DMS153 (cell line): ENCODE results near the gene NUTM1.
"Not testable (repeated sequence)": the region's sequence is repeated elsewhere in the genome, so short reads cannot be mapped to it uniquely, and the experiment has no call there.

Experiments used
- DNase-seq: peaks from one replicate; lab custom pipeline; 2025; lab: John Stamatoyannopoulos, UW

Gene NUTM1

DNA sequence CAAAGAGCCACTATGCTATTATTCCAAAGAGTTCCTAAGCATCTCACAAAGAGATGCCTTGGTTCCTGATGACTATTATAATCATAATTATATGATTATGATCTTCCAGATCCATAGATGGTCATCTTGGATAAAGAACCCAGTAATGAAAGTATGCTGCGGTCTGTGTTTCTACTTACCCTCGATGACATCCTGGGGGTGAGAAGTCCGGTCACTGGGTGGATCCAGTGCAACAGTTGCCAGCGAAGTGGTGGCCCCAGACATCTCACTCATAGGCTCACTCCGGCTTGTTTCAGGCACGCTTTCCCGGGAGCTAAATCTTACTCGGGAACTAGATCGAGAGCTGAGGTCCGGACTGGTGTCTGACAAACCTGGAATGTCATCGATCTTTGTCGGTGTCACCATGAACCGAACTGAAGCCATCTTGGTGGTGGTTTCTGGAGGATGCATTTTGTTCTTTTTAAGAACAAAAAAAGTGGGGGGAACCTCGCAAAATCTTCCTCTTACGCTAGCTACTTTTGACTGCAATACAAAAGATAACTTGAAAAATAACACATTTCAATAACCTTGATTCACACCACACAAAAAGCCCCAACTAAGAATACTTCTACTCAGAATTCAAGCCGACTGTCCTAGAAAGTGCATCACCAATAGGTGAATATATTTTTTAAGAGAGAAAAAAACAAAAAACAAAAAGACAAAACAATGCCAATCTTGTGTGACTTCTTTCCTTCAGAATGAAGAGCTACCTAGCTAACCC lies 6.7 kb upstream of the NUTM1 start:
- no peak for DNase-seq

- DNase-seq, result no peak
These were observed 6.0 kb upstream of the NUTM1 start for GRCh38 chr15:34336991-34337556.

- peak; percentile 62 for DNase-seq
These were observed 5.4 kb upstream of the NUTM1 start, which contains the start of gene SLC12A6 for GRCh38 chr15:34337557-34338306. SLC12A6 (minus strand) TSS chr15:34337781; CDS start chr15:34336680, 1,101 bp downstream.

DNA sequence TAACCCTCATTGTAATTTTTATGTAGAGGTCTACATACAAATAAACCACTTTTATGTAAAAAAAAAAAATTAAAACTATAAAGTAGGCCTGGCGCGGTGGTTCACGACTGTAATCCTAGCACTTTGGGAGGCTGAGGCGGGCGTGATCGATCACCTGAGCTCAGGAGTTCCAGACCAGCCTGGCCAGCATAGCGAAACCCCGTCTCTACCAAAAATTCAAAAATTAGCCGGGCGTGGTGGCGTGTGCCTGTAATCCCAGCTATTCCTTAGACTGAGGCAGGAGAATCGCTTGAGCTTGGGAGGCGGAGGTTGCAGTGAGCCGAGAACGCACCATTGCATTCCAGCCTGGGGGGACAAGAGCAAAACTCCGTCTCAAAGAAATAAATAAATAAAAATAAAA lies 4.8 kb upstream of the NUTM1 start:
- DNase-seq, result no peak

- no peak for DNase-seq
These were observed 3.2 kb upstream of the NUTM1 start for GRCh38 chr15:34339946-34340345.

- no peak for DNase-seq
These were observed 1.5 kb upstream of the NUTM1 start for GRCh38 chr15:34341381-34342212.

GRCh38 chr15:34342213-34342736 lies 840 bp upstream of the NUTM1 start:
- not testable (repeated sequence) for DNase-seq

DNA sequence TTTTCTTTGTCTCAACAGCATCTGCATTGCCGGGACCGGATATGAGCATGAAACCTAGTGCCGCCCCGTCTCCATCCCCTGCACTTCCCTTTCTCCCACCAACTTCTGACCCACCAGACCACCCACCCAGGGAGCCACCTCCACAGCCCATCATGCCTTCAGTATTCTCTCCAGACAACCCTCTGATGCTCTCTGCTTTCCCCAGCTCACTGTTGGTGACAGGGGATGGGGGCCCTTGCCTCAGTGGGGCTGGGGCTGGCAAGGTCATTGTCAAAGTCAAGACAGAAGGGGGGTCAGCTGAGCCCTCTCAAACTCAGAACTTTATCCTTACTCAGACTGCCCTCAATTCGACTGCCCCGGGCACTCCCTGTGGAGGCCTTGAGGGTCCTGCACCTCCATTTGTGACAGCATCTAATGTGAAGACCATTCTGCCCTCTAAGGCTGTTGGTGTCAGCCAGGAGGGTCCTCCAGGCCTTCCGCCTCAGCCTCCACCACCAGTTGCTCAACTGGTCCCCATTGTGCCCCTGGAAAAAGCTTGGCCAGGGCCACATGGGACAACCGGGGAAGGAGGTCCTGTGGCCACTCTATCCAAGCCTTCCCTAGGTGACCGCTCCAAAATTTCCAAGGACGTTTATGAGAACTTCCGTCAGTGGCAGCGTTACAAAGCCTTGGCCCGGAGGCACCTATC lies 5.0 kb downstream of the NUTM1 start:
- no peak for DNase-seq

GRCh38 chr15:34348735-34349300 lies 5.7 kb downstream of the NUTM1 start:
- DNase-seq, result no peak

GRCh38 chr15:34349769-34350168 lies 6.7 kb downstream of the NUTM1 start:
- no peak for DNase-seq

GRCh38 chr15:34352996-34353395 lies 9.9 kb downstream of the NUTM1 start:
- DNase-seq, result not testable (repeated sequence)

DNA sequence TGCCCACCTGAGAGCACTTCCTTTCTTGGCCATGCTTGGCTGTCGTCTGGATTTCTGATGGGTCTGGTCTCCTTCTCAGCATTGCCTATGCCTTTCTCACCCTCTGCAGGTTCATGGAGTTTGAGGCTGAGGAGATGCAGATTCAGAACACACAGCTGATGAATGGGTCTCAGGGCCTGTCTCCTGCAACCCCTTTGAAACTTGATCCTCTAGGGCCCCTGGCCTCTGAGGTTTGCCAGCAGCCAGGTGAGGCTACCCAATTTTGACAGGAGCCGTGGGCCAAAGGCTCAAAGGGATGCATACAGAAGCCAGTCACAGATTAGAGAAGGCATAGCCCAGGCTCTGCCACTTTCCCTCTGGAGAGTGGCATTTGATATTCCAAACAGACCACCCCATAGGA lies 10.5 kb downstream of the NUTM1 start:
- DNase-seq, result no peak

DNA sequence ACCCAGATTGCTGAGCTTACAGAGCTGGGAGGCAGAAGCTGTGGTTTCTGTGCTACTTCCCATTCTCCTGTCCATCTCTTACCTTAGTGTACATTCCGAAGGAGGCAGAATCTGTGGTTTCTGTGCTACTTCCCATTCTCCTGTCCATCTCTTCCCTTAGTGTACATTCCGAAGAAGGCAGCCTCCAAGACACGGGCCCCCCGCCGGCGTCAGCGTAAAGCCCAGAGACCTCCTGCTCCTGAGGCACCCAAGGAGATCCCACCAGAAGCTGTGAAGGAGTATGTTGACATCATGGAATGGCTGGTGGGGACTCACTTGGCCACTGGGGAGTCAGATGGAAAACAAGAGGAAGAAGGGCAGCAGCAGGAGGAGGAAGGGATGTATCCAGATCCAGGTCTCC lies 11.2 kb downstream of the NUTM1 start:
- no peak for DNase-seq

DNA sequence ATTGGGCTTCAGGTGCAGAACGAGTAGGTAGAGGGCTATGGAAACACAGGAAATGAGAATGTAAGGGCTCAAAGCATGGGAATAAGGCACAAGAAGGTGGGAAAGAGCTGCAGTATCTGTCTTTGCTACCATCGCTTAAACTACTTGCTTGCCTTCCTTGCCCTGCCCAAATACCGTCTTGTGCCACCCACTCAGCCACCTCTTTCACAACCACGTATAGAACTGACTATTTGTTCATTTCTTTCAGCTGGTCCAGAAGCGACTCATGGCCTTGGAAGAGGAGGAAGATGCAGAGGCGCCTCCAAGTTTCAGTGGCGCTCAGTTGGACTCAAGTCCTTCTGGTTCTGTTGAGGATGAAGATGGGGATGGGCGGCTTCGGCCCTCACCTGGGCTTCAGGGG lies 12.1 kb downstream of the NUTM1 start:
- DNase-seq, result no peak

- DNase-seq, result no peak
These were observed 14.5 kb downstream of the NUTM1 start for GRCh38 chr15:34357653-34358052.

- DNase-seq, result no peak
These were observed 15.3 kb downstream of the NUTM1 start for GRCh38 chr15:34358367-34358766.

DNA sequence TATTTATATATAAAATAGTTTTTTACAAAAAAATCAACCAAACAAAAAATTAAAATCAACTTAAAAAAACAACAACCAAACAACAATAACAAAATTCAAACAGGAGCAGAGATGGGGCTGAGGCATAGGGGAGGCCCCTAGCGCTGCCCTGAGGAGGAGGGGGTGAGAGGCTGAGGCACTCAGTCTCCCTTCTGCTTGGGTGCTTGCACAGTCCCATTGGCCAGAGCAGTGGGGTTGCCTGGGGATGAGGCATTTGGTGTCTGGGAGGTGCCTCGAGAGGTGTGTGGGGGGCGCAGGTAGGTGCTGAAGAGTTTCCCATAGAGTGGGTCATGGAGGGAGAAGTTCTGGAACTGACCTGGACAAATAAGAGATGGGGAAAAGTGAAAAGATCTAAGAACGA lies 15.8 kb downstream of the NUTM1 start:
- no peak for DNase-seq

DNA sequence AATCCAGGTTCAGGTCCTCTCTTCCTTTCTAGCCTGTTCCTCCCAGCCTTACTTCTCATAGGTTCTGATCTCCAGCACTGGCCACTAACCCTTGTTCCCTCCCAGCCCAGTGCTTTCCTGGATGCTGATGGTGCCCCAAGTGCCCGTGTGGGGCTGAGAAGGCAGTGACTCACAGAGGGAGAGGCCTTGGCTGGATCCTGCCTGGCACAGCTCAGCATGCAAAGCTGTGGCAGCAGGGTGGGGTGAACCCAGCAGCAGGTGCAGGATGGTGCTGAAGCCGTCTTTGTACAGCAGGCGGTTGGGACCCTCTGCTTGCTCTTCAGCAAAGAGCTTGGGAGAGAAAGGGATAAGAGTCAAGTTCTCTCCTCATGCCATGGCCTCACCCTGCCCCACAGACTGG lies 16.3 kb downstream of the NUTM1 start:
- no peak for DNase-seq

DNA sequence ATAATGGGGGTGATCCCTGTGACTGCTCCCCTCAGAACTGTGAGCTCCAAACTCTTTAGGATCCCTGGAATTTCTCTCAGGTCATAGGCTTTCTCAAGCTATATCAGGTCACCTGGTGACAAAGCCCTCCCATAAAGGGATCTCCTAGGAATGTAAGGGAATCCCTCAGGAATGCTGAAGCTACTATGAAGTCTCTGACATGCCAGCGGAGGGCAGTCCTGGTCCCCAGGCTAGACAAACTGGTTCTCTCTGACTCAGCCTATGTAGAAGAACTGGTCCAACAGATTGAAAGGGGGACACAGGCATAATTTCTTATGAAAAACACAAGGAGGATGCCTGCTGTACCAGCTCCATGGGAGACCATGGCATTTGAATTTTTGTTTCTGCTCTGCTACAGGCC lies 17.2 kb downstream of the NUTM1 start:
- no peak for DNase-seq

DNA sequence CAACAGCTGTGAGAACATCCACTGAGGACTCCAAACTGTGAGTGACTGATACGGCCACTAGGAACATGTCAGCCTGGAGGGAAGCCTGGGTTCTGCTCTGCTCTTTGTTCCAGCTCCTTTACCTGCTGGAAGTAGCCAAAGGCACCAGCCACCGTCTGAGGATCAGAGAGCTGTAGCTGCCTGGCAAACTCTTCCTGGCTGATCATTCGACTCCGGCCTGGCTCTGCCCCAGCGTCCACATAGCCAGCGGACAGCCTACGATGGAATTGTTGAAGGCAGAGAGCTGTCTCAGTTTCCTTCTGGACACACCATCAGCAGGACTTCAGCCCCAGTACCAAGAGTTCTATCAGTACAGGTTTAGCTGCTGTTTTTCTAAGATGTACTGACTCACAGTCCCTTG lies 18.2 kb downstream of the NUTM1 start:
- no peak for DNase-seq
